Thoracic aorta (tissue), 2 donors: Measurements from ENCODE around the gene IL20RB. TPM values are rescaled to one million over a fixed set of nuclear protein-coding genes. Genes with fewer than 3 reads are reported as not detected.

Source experiments
- ATAC-seq: fragments of 150-250 bp; one replicate; pipeline ENCODE4 v1.8.0; 2017; ENCODE audit warnings: low read depth; ENCODE audit not compliant: insufficient number of reproducible peaks, low FRiP score
- DNase-seq: peaks from one replicate; pipeline ENCODE4 v3.0.0-alpha.2; 2020; ENCODE audit warnings: low spot score
- H3K27ac ChIP-seq, 2 donors: fragments of 200-600 bp; sonication (generic); 1 replicate in 1 of 2; 2 replicates in 1 of 2; pipeline ENCODE4 v1.5.1; 2016; ENCODE audit warnings: mild to moderate bottlenecking in 2 of 2, moderate library complexity in 2 of 2
- H3K27me3 ChIP-seq: fragments of 200-600 bp; sonication (generic); replicated peaks from 2 replicates; pipeline ENCODE4 v1.6.0; 2016; ENCODE audit warnings: mild to moderate bottlenecking; ENCODE audit not compliant: insufficient read depth
- H3K36me3 ChIP-seq: fragments of 200-600 bp; sonication (generic); one replicate; pipeline ENCODE4 v1.5.1; 2016
- H3K4me1 ChIP-seq, 2 donors: fragments of 200-600 bp; sonication (generic); 1 replicate in 1 of 2; 2 replicates in 1 of 2; pipeline versions ENCODE4 v1.5.1 to v1.6.0; 2016; ENCODE audit warnings: low read depth in 2 of 2, mild to moderate bottlenecking in 1 of 2; ENCODE audit not compliant: control insufficient read depth in 1 of 2
- H3K4me3 ChIP-seq: fragments of 200-600 bp; sonication (generic); 2 replicates; pipeline ENCODE4 v1.5.1; 2016; ENCODE audit warnings: mild to moderate bottlenecking
- H3K9me3 ChIP-seq: fragments of 200-600 bp; sonication (generic); 2 replicates; pipeline ENCODE4 v1.5.1; 2016
- CTCF ChIP-seq: fragments of 200-600 bp; sonication (generic); IDR thresholded peaks from one replicate; pipeline ENCODE4 v1.5.1; 2019; ENCODE audit warnings: antibody characterized with exemption
- total RNA-seq, 2 donors: library from RNA; depleted of rRNA; stranded (reverse); fragments of >200 nt; gene quantifications; one replicate each; pipeline versions ENCODE4 v1.1.0 to v1.2.3, GENCODE V29; 2016

IL20RB gene
- total RNA-seq, 2 donors from 2014 or later = 0.71 to 1.6 TPM

- no peak for TF ChIP-seq CTCF
- Histone ChIP-seq H3K4me1 (no peaks in the 10 kb centered on the region), H3K9me3 (no peaks in the 10 kb centered on the region), H3K27me3 (no peaks in the 10 kb centered on the region), H3K36me3 (no peaks in the 10 kb centered on the region), H3K27ac (no peak overlapping the region), H3K4me3 (no peak overlapping the region)
- ATAC-seq (no peak), DNase-seq (no peak)
Observed at GRCh38 chr3:137041686-137042085, 83.9 kb downstream of the IL20RB start.

- Histone ChIP-seq H3K27ac (no peak overlapping the region), H3K4me3 (no peak overlapping the region), H3K9me3 (no peaks in the 10 kb centered on the region), H3K4me1 (no peaks in the 10 kb centered on the region), H3K27me3 (no peaks in the 10 kb centered on the region), H3K36me3 (no peaks in the 10 kb centered on the region)
- no peak for TF ChIP-seq CTCF
- ATAC-seq (no peak), DNase-seq (no peak)
Observed at GRCh38 chr3:137046747-137047146, 89.0 kb downstream of the IL20RB start.

GRCh38 chr3:137047240-137047639 is 89.5 kb downstream of the IL20RB start:
- ATAC-seq (no peak), DNase-seq (no peak)
- no peaks in the 10 kb centered on the region for H3K36me3 ChIP-seq
- H3K4me3 ChIP-seq = no peak overlapping the region
- H3K9me3 ChIP-seq = no peaks in the 10 kb centered on the region
- H3K27ac ChIP-seq = no peak overlapping the region
- TF ChIP-seq CTCF = no peak
- no peaks in the 10 kb centered on the region for H3K27me3 ChIP-seq
- no peaks in the 10 kb centered on the region for H3K4me1 ChIP-seq

GRCh38 chr3:137050281-137050680 is 92.5 kb downstream of the IL20RB start:
- TF ChIP-seq CTCF = no peak
- no peaks in the 10 kb centered on the region for H3K36me3 ChIP-seq
- no peak overlapping the region for H3K4me3 ChIP-seq
- DNase-seq (no peak), ATAC-seq (no peak)
- no peaks in the 10 kb centered on the region for H3K27me3 ChIP-seq
- no peak overlapping the region for H3K27ac ChIP-seq
- H3K9me3 ChIP-seq = no peaks in the 10 kb centered on the region
- no peaks in the 10 kb centered on the region for H3K4me1 ChIP-seq

GRCh38 chr3:137052298-137052697 is 94.5 kb downstream of the IL20RB start:
- Histone ChIP-seq H3K27me3 (no peaks in the 10 kb centered on the region), H3K9me3 (no peaks in the 10 kb centered on the region), H3K4me1 (no peaks in the 10 kb centered on the region), H3K36me3 (no peaks in the 10 kb centered on the region), H3K27ac (no peak overlapping the region), H3K4me3 (no peak overlapping the region)
- no peak for TF ChIP-seq CTCF
- no peak for DNase-seq
- no peak for ATAC-seq

Other genes starting within 250 kb of the IL20RB start
- 10 to 100 TPM; 26.8 to 56.4 TPM for gene STAG1, start 205.6 kb upstream of the IL20RB start, total RNA-seq
- gene SLC35G2, start 138.9 kb upstream of the IL20RB start, total RNA-seq = 1 to 10 TPM; 5.3 to 6.9 TPM
- gene NCK1, start 95.8 kb upstream of the IL20RB start, total RNA-seq = 10 to 100 TPM; 31.5 to 41.5 TPM